Embryonic facial prominence (tissue), 1 donor: Measurements from ENCODE around the gene HILPDA.
"Not testable (repeated sequence)": the region's sequence is repeated elsewhere in the genome, so short reads cannot be mapped to it uniquely, and the experiment has no call there.

Experiments used
- DNase-seq: peaks from one replicate; pipeline ENCODE4 v3.0.0-alpha.2; 2016; ENCODE audit errors: extremely low spot score

Gene HILPDA

GRCh38 chr7:128463345-128463744, 7.7 kb downstream of the HILPDA start:
- not testable (repeated sequence) for DNase-seq

GRCh38 chr7:128463933-128464332, 8.3 kb downstream of the HILPDA start:
- DNase-seq, result not testable (repeated sequence)

- DNase-seq, result not testable (repeated sequence)
Measured at GRCh38 chr7:128466871-128467270, 11.2 kb downstream of the HILPDA start.

- DNase-seq, result peak; percentile 85
Measured at GRCh38 chr7:128476402-128477335, 21.0 kb downstream of the HILPDA start, which contains the start of gene METTL2B. Gene METTL2B, plus strand, starts transcription at chr7:128476748. Its CDS starts 18 bp downstream, at chr7:128476766.

DNA sequence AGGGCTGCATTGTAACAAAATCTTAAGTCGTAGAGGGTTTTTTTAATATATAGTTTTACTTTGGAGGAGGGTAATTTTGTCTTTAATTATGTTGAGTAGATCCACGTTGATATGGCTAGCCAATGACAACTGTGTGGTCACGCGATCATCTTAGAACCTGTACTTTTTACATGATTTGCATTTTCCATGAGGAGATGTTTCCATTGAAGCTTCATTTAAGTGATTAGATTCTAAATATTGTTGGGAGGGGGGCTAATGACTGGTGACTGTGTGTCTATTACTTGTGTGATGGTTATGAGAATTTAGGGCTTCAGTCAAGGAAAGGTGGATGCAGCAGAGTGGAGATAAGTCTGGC, 21.6 kb downstream of the HILPDA start:
- not testable (repeated sequence) for DNase-seq

DNA sequence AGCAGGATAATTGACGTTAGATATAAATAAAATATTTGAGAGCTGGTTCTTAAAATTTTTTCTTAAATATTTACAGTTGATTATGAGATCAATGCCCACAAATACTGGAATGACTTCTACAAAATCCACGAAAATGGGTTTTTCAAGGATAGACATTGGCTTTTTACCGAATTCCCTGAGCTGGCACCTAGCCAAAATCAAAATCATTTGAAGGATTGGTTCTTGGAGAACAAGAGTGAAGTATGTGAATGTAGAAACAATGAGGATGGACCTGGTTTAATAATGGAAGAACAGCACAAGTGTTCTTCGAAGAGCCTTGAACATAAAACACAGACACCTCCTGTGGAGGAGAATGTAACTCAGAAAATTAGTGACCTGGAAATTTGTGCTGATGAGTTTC, 23.4 kb downstream of the HILPDA start:
- DNase-seq, result not testable (repeated sequence)

DNA sequence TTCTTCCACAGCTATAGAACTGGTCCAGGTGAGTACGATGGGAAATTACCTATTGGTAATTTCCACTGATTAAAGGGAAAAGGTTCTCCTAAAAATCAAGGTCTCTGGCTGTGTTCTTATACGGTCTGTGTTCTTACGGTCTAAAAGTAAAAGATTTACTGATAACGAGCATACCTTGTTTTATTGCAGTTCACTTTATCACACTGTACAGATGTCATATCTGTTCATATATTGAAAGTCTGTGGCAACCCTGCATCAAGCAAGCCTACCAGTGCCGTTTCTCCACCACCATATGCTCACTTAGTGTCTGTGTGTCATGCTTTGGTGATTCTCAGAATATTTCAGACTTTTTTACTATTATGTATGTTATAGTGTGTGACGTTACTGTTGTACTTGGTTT, 32.5 kb downstream of the HILPDA start:
- DNase-seq, result not testable (repeated sequence)

DNA sequence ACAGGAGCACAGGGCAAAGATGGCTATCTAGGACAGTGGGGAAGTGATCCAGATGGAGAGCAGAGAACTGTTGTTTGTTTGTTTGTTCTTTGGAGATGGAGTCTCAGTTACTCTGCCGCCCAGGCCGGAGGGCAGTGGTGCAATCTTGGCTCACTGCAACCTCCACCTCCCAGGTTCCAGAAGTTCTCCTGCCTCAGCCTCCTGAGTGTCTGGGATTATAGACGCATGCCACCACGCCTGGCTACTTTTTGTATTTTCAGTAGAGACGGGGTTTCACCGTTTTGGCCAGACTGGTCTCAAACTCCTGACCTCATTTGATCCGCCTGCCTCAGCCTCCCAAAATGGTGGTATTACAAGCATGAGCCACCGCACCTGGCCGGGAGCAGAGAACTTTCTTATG, 41.7 kb downstream of the HILPDA start:
- DNase-seq, result no peak

- DNase-seq, result not testable (repeated sequence)
Measured at GRCh38 chr7:128505416-128505815, 49.7 kb downstream of the HILPDA start.

- not testable (repeated sequence) for DNase-seq
Measured at GRCh38 chr7:128506819-128507218, 51.1 kb downstream of the HILPDA start.

DNA sequence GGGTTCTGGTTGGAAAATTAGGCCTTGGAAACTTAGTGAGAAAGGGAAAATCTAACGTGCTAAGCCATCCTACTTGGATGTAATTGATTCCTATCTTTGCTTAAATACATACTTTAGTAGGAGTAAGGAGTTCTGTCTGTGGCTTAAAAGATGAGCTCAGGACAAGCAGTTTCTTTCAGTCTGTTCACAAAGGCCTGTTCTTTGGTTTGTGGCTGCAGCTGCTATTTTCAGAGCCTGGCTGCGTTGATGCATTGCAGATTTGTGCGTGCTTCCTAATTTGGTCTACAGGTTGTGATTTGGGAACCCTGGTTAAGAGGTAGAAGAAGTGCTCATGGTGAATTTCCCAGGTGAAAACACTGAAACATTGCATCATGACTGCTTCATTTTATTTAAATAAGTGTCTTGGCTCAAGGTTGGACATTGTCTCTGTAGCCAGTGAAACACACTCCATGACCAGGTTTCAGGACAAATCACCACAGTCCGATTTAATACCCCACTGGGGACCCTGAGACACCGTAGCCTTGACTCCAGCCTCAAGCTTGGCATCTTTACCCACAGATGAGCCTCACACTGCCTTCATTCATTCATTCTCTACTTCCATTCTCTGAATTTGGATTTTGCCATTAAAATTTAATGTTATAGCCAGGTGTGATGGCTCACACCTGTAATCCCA, 51.8 kb downstream of the HILPDA start:
- DNase-seq, result not testable (repeated sequence)
